Vagina (tissue), 2 donors: ENCODE measurements around the gene SHCBP1L.

Source experiments
- POLR2A ChIP-seq, 2 donors: fragments of 450-650 bp; IDR thresholded peaks; one replicate each; pipeline ENCODE4 v1.6.1; 2017; ENCODE audit warnings: antibody characterized with exemption in 2 of 2, mild to moderate bottlenecking in 2 of 2, moderate library complexity in 2 of 2
- POLR2AphosphoS5 ChIP-seq, 2 donors: sonication (generic); formaldehyde crosslinking; IDR thresholded peaks; one replicate each; pipeline ENCODE4 v1.9.0; 2017; ENCODE audit warnings: antibody characterized with exemption in 2 of 2, mild to moderate bottlenecking in 2 of 2, low read depth in 1 of 2; ENCODE audit not compliant: insufficient read depth in 1 of 2
- TF ChIP-seq, protein P1 (sequence below), 3 experiments: fragments of 450-650 bp in 2 of 3; fragments of 200-600 bp in 1 of 3; sonication (generic) in 1 of 3; IDR thresholded peaks; one replicate each; pipeline ENCODE4 v1.5.1; 2017 to 2019; ENCODE audit warnings: antibody characterized with exemption in 3 of 3, mild to moderate bottlenecking in 2 of 3, moderate library complexity in 2 of 3

- TF ChIP-seq POLR2A (IDR thresholded peaks at IDR 0.05) (no peak), POLR2AphosphoS5 (IDR thresholded peaks at IDR 0.05; ENCODE audit: insufficient read depth in 1 of 2, low read depth in 1 of 2) (no peak)
- TF ChIP-seq, protein P1, sequence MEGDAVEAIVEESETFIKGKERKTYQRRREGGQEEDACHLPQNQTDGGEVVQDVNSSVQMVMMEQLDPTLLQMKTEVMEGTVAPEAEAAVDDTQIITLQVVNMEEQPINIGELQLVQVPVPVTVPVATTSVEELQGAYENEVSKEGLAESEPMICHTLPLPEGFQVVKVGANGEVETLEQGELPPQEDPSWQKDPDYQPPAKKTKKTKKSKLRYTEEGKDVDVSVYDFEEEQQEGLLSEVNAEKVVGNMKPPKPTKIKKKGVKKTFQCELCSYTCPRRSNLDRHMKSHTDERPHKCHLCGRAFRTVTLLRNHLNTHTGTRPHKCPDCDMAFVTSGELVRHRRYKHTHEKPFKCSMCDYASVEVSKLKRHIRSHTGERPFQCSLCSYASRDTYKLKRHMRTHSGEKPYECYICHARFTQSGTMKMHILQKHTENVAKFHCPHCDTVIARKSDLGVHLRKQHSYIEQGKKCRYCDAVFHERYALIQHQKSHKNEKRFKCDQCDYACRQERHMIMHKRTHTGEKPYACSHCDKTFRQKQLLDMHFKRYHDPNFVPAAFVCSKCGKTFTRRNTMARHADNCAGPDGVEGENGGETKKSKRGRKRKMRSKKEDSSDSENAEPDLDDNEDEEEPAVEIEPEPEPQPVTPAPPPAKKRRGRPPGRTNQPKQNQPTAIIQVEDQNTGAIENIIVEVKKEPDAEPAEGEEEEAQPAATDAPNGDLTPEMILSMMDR (IDR thresholded peaks at IDR 0.05): no peak
Measured at GRCh38 chr1:182877842-182878241, 75.1 kb downstream of the SHCBP1L start.
